22Rv1 (cell line): Measurements from ENCODE around the gene MADD.
"Not testable (repeated sequence)": the region's sequence is repeated elsewhere in the genome, so short reads cannot be mapped to it uniquely, and the experiment has no call there.

Source experiments
- H3K27ac ChIP-seq: fragments of 450-650 bp; 2 replicates; pipeline ENCODE4 v1.5.1; 2017
- ZFX ChIP-seq: fragments of 450-650 bp; IDR thresholded peaks from 2 replicates; pipeline ENCODE4 v1.6.1; 2017; ENCODE audit warnings: antibody characterized with exemption, borderline replicate concordance
- TF ChIP-seq, protein P1 (sequence below): fragments of 450-650 bp; IDR thresholded peaks from 2 replicates; pipeline ENCODE4 v1.5.1; 2017; ENCODE audit warnings: mild to moderate bottlenecking

Gene MADD

DNA sequence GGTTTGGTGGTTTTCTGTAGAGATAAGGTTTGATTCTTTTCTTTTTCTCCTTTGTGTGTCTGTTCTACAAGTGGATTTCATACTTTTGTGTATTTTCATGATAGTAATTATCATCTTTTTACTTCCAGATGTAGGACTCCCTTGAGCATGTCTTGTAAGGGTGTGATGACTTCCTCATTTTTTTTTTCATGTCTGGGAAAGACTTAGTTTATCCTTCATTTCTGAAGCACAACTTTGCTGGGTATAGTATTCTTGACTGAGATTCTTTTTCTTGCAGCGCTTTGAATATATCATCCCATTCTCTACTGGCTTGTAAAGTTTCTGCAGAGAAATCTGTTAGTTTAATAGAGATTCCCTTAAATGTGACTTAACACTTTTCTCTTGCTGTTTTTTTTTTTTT is 32.9 kb downstream of the MADD start:
- no peak overlapping the region for H3K27ac ChIP-seq
- TF ChIP-seq, protein P1, sequence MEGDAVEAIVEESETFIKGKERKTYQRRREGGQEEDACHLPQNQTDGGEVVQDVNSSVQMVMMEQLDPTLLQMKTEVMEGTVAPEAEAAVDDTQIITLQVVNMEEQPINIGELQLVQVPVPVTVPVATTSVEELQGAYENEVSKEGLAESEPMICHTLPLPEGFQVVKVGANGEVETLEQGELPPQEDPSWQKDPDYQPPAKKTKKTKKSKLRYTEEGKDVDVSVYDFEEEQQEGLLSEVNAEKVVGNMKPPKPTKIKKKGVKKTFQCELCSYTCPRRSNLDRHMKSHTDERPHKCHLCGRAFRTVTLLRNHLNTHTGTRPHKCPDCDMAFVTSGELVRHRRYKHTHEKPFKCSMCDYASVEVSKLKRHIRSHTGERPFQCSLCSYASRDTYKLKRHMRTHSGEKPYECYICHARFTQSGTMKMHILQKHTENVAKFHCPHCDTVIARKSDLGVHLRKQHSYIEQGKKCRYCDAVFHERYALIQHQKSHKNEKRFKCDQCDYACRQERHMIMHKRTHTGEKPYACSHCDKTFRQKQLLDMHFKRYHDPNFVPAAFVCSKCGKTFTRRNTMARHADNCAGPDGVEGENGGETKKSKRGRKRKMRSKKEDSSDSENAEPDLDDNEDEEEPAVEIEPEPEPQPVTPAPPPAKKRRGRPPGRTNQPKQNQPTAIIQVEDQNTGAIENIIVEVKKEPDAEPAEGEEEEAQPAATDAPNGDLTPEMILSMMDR = no peak
- TF ChIP-seq ZFX = no peak

GRCh38 chr11:47305734-47306483 is 36.0 kb downstream of the MADD start:
- TF ChIP-seq, protein P1 = no peak
- TF ChIP-seq ZFX = no peak
- H3K27ac ChIP-seq = no peak overlapping the region

DNA sequence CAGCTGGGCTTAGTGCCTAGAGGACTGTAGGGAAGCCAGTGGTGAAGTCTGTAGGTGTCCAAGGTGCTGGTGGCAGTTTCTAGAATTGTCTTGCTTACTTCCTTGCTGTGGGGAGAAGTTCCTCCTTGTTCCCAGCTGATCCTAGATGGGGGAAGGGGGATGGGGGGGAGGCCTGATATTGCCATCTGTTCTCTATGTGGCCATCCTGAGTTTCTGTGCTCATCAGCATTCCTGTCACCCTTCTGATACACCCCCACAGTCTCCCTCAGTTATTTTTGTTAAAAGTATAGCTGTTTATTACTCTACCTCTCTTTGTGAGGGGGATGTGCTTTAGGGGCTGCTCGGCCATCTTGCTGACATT is 36.5 kb downstream of the MADD start:
- no peak for TF ChIP-seq ZFX
- TF ChIP-seq, protein P1 = no peak
- no peak overlapping the region for H3K27ac ChIP-seq

DNA sequence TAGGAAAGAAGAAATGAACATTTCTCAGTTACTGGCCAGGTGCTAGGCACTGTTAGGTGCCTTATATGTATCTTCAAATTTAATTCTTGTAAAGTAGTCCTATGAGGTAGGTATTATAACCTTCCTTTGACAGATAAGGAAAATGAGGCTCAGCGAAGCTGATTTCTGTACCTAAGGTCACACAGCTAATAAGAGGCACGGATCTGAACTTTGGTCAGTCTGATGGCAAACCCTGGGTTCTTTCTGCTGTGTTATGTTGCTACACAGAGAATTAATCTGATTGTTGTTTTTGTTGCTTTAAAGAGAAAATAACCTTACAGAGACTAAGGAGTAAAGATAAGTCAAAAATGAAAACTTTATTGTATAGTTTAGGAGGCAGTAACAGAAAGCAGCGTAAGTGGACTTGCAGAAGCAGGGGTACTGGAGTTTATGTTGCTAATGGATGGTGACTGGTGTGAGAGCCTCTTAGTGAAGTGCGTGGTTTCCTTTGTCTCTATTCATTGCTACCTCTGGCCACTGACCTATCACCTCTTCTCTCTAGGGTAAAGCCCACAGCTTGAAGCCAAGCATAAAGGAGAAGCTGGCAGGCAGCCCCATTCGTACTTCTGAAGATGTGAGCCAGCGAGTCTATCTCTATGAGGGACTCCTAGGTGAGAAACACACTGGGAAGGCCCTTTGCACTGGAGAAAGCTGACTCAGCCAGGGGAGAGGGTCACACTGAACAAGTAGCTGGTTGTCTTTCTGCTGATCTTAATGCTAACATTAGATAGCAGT is 38.3 kb downstream of the MADD start:
- TF ChIP-seq, protein P1 = no peak
- no peak for TF ChIP-seq ZFX
- H3K27ac ChIP-seq = no peak overlapping the region

DNA sequence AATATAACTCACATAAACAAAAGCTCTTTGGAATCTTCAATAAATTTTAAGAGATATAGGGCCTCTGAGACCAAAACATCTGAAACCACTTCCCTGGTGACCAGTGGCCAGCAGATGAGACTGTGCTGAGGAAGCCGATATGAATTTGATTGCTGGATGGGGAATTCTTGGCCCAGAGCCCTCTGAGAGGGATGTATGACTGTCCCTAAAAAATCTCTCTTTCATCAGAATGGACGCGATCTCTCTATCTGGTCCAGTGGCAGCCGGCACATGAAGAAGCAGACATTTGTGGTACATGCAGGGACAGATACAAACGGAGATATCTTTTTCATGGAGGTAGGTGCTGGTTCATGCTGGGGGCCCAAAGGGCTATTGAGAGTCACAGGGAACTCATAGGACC is 45.1 kb downstream of the MADD start:
- no peak overlapping the region for H3K27ac ChIP-seq
- no peak for TF ChIP-seq ZFX
- TF ChIP-seq, protein P1 = no peak

DNA sequence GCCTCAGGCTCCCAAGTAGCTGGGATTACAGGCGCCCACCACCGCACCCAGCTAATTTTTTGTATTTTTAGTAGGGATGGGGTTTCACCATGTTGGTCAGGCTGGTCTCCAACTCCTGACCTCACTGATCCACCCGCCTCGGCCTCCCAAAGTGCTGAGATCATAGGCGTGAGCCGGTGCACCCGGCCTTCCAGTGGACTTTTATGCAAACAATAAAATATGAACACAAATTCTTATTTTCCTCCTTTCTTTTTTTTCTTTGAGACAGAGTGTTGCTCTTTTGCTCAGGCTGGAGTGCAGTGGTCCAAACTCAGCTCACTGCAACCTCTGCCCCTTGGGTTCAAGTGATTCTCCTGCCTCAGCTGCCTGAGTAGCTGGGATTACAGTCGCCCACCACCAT is 46.6 kb downstream of the MADD start:
- not testable (repeated sequence) for H3K27ac ChIP-seq

- no peak overlapping the region for H3K27ac ChIP-seq
- TF ChIP-seq, protein P1 = no peak
- no peak for TF ChIP-seq ZFX
These were observed 47.3 kb downstream of the MADD start for GRCh38 chr11:47317064-47317828.
